Spleen (tissue), 11 donors: ENCODE results near the gene CCDC160. TPM values are rescaled to one million over a fixed set of nuclear protein-coding genes. Genes with fewer than 3 reads are reported as not detected.
"Not testable (repeated sequence)": the region's sequence is repeated elsewhere in the genome, so short reads cannot be mapped to it uniquely, and the experiment has no call there.

Experiments
- DNase-seq: peaks from one replicate; pipeline ENCODE4 v3.0.0-alpha.2; 2020
- H3K27ac ChIP-seq, 8 donors: fragments of 200-600 bp; sonication (generic) in 7 of 8; 1 replicate in 4 of 8; 2 replicates in 4 of 8; pipeline versions ENCODE4 v1.5.0 to v1.8.0; 2016 to 2021; ENCODE audit warnings: inconsistent platforms in 4 of 8, mild to moderate bottlenecking in 4 of 8, moderate library complexity in 1 of 8
- H3K27me3 ChIP-seq, 7 donors: fragments of 200-600 bp; sonication (generic) in 6 of 7; replicated peaks in 1 of 7; 1 replicate in 4 of 7; 2 replicates in 3 of 7; pipeline versions ENCODE4 v1.5.0 to v1.8.0; 2016 to 2021; ENCODE audit warnings: inconsistent platforms in 3 of 7, mild to moderate bottlenecking in 1 of 7
- H3K36me3 ChIP-seq, 6 donors: fragments of 200-600 bp; sonication (generic) in 5 of 6; 1 replicate in 4 of 6; 2 replicates in 2 of 6; pipeline versions ENCODE4 v1.5.0 to v1.8.0; 2016 to 2021; ENCODE audit warnings: inconsistent platforms in 2 of 6
- H3K4me1 ChIP-seq, 6 donors: fragments of 200-600 bp; sonication (generic) in 5 of 6; 1 replicate in 3 of 6; 2 replicates in 3 of 6; pipeline versions ENCODE4 v1.5.0 to v1.8.0; 2016 to 2021; ENCODE audit warnings: inconsistent platforms in 3 of 6
- H3K4me3 ChIP-seq, 8 donors: fragments of 200-600 bp; sonication (generic) in 7 of 8; 1 replicate in 4 of 8; 2 replicates in 4 of 8; pipeline versions ENCODE4 v1.5.0 to v1.8.0; 2016 to 2021; ENCODE audit warnings: inconsistent platforms in 4 of 8, mild to moderate bottlenecking in 4 of 8, moderate library complexity in 2 of 8
- H3K9me3 ChIP-seq, 8 donors: fragments of 200-600 bp; sonication (generic) in 7 of 8; 1 replicate in 4 of 8; 2 replicates in 4 of 8; pipeline versions ENCODE4 v1.5.0 to v1.8.0; 2016 to 2021; ENCODE audit warnings: inconsistent platforms in 4 of 8
- CTCF ChIP-seq, 11 experiments: fragments of 200-600 bp in 7 of 11; fragments of 450-650 bp in 4 of 11; sonication (generic) in 4 of 11; IDR thresholded peaks in 8 of 11; conservative IDR thresholded peaks in 3 of 11; 1 replicate in 7 of 11; 2 replicates in 4 of 11; pipeline versions ENCODE4 v1.4.0 to v1.8.0; 2016 to 2021; ENCODE audit warnings: antibody characterized with exemption in 11 of 11, inconsistent platforms in 4 of 11, mild to moderate bottlenecking in 1 of 11
- POLR2A ChIP-seq, 3 donors: fragments of 450-650 bp; IDR thresholded peaks; one replicate each; pipeline ENCODE4 v1.5.1; 2017; ENCODE audit warnings: antibody characterized with exemption in 3 of 3, mild to moderate bottlenecking in 1 of 3
- POLR2AphosphoS5 ChIP-seq, 3 donors: sonication (generic); formaldehyde crosslinking; IDR thresholded peaks; one replicate each; pipeline ENCODE4 v1.5.1; 2017; ENCODE audit warnings: antibody characterized with exemption in 3 of 3
- WGBS, 5 donors: extraction: QIAGEN DNeasy Blood & Tissue Kit in 3 of 5; methylation state at CpG; one replicate each; pipeline versions ENCODE4 v1.1.5 to v1.1.7; 2013 to 2018; 5-methylcytosine and 5-hydroxymethylcytosine counted together
- intact Hi-C: fragments of 100-400 bp; cut with DNase I; formaldehyde crosslinking; loops from one replicate; pipeline ENCODE4 v1.15.0; 2023; ENCODE audit warnings: low total_unique reads
- polyA plus RNA-seq, 3 donors: library from polyadenylated mRNA; stranded (reverse); fragments of 200-250 nt; gene quantifications; one replicate each; pipeline ENCODE4 v1.2.1, GENCODE V29; 2013
- total RNA-seq, 7 donors: library from RNA; depleted of rRNA in 3 of 7; stranded (reverse); fragments of >200 nt in 3 of 7; fragmentation: NEBNext Ultra II Directional in 4 of 7; extraction: Animal tissue kit (Norgen Biotek cat#: 25700) in 4 of 7; gene quantifications; one replicate each; pipeline versions ENCODE4 v1.1.0 to v1.2.1, GENCODE V29; 2016 to 2021
- donor health status: healthy with polysubstance abuse.
- donor health status: DM: no; HTN: no; CAD: no; lungs with moderate emphysema.
- donor health status: DM: no; HTN: no; CAD: no.
- donor health status: Bipolar disorder and iron deficiency.
- donor health status: healthy.
- donor health status: DM: no; HTN: no; CAD: no.
- donor health status: DM: yes; HTN: yes; CAD: no.

CCDC160 gene
- total and polyA plus RNA-seq, 10 donors, result 0.15 to 0.69 (median 0.37) TPM; not detected in 6

DNA sequence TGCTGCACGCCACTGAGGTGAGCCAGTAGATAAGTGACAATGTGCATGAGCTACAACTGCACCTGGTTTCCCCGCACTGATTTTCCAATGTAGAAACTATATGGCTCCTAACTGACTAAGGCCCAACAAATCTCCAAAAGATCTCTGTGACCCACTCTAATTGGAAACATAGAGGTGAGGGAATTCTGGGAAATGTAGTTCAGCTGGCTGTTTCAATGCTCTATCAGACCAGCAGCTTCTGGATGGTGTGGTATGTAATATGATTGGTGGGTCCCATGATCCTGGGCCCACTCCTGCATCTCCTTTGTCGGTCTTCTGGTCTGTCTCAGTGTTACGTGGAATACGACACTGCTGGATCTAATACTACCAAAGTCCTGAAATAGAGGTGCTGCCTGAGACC lies 18.6 kb downstream of the CCDC160 start:
- intact Hi-C loops, result loop anchor here (10.0 kb wide), 1 partner anchor 461 kb away; no protein-coding TSS in a partner anchor
- DNase-seq, result no peak
- Histone ChIP-seq H3K4me3 (no peak overlapping the region), H3K36me3 (no peaks in the 10 kb centered on the region), H3K4me1 (no peaks in the 10 kb centered on the region), H3K9me3 (no peaks in the 10 kb centered on the region), H3K27ac (no peak overlapping the region), H3K27me3 (no peaks in the 10 kb centered on the region)
- WGBS, 5 donors, result 78 to 100% (median 90%) methylated on average over 4 to 5 of the region's 5 CpGs
- no peak for TF ChIP-seq POLR2A (IDR thresholded peaks at IDR 0.05)
- no peak for TF ChIP-seq CTCF (IDR thresholded peaks at IDR 0.05 in 8 of 11, conservative IDR thresholded peaks at IDR 0.05 in 3 of 11)
- TF ChIP-seq POLR2AphosphoS5 (IDR thresholded peaks at IDR 0.05), result no peak

- Histone ChIP-seq H3K9me3 (no peaks in the 10 kb centered on the region), H3K27ac (no peak overlapping the region), H3K4me1 (no peaks in the 10 kb centered on the region), H3K27me3 (no peaks in the 10 kb centered on the region), H3K36me3 (no peaks in the 10 kb centered on the region), H3K4me3 (no peak overlapping the region)
- whole genome bisulfite sequencing, 5 donors, result 83 to 100% (median 93%) methylated on average over 2 of the region's 2 CpGs
- no peak for DNase-seq
- intact Hi-C loops, result loop anchor here (10.0 kb wide), 1 partner anchor 462 kb away; no protein-coding TSS in a partner anchor
- no peak for TF ChIP-seq POLR2A (IDR thresholded peaks at IDR 0.05)
These were observed 19.7 kb downstream of the CCDC160 start for GRCh38 chrX:134256684-134257083.

GRCh38 chrX:134258202-134258601 lies 21.2 kb downstream of the CCDC160 start:
- intact Hi-C loops, result loop anchor here (10.0 kb wide), 1 partner anchor 463 kb away; no protein-coding TSS in a partner anchor
- WGBS, 5 donors, result 88 to 100% (median 88%) methylated on average over 2 of the region's 2 CpGs
- no peak for TF ChIP-seq CTCF (IDR thresholded peaks at IDR 0.05 in 8 of 11, conservative IDR thresholded peaks at IDR 0.05 in 3 of 11)
- TF ChIP-seq POLR2AphosphoS5 (IDR thresholded peaks at IDR 0.05), result no peak
- no peak for TF ChIP-seq POLR2A (IDR thresholded peaks at IDR 0.05)
- no peaks in the 10 kb centered on the region for H3K9me3 ChIP-seq
- H3K4me1 ChIP-seq, result no peaks in the 10 kb centered on the region
- H3K36me3 ChIP-seq, result no peaks in the 10 kb centered on the region
- H3K27me3 ChIP-seq, result no peaks in the 10 kb centered on the region
- no peak overlapping the region for H3K27ac ChIP-seq
- H3K4me3 ChIP-seq, result no peak overlapping the region
- DNase-seq, result no peak

DNA sequence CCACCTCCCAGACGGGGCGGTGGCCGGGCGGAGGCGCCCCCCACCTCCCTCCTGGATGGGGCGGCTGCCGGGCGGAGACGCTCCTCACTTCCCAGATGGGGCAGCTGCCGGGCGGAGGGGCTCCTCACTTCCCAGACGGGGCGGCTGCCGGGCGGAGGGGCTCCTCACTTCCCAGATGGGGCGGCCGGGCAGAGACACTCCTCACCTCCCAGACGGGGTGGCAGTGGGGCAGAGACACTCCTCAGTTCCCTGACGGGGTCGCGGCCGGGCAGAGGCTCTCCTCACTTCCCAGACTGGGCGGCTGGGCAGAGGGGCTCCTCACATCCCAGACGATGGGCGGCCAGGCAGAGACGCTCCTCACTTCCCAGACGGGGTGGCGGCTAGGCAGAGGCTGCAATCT lies 49.0 kb downstream of the CCDC160 start:
- DNase-seq, H3K27ac ChIP-seq, H3K4me3 ChIP-seq, H3K4me1 ChIP-seq, intact Hi-C loops, H3K36me3 ChIP-seq, H3K27me3 ChIP-seq: not testable (repeated sequence)
- H3K9me3 ChIP-seq, result peaks cover 0 to 11% (median 0%) of the 10 kb centered on the region in 8 donors
- 80 to 98% (median 95%) methylated on average over 9 to 27 of the region's 28 CpGs for WGBS, 5 donors

GRCh38 chrX:134287346-134287745 lies 50.4 kb downstream of the CCDC160 start:
- TF ChIP-seq POLR2AphosphoS5 (IDR thresholded peaks at IDR 0.05) (no peak), CTCF (IDR thresholded peaks at IDR 0.05 in 8 of 11, conservative IDR thresholded peaks at IDR 0.05 in 3 of 11) (no peak), POLR2A (IDR thresholded peaks at IDR 0.05) (no peak)
- no peak for DNase-seq
- intact Hi-C loops, result no loop called here
- Histone ChIP-seq H3K36me3 (no peaks in the 10 kb centered on the region), H3K27ac (no peak overlapping the region), H3K4me1 (no peaks in the 10 kb centered on the region), H3K9me3 (peaks cover 0 to 10% (median 0%) of the 10 kb centered on the region in 8 donors), H3K27me3 (no peaks in the 10 kb centered on the region), H3K4me3 (no peak overlapping the region)
- 42 to 88% (median 70%) methylated on average over 2 to 4 of the region's 4 CpGs for WGBS, 5 donors
